ENCODE data around the gene CNN1.

- TF ChIP-seq GATA2 (IDR thresholded peaks at IDR 0.05; ENCODE audit: low read depth, low read length) (no peak), GATA3 (IDR thresholded peaks at IDR 0.05; ENCODE audit: low read depth, low read length) (no peak)
Measured at GRCh38 chr19:11519138-11519537, 19.5 kb upstream of the CNN1 start.

All from SH-SY5Y (cell line).